ENCODE measurements around the gene POLD3.

DNA sequence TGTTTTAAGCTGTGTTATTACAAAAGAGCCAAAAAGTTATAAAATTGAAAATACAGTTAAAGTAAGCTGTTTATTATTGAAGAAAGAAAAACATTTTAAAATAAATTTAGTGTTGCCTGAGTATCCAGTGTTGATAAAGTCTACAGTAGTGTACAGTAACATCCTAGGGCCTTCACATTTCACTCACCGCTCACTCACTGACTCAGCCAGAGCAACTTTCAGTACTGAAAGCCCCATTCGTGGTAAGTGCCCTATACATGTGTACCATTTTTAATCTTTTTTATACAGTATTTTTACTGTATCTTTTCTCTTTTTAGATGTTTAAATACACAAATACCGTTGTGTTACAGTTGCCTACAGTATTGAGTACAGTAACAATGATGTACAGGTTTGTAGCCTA lies 35.0 kb downstream of the POLD3 start:
- no peak for TF ChIP-seq GATA3 (IDR thresholded peaks at IDR 0.05; ENCODE audit: low read depth, low read length)
- TF ChIP-seq GATA2 (IDR thresholded peaks at IDR 0.05; ENCODE audit: low read depth, low read length), result no peak
